ENCODE measurements around the gene UVRAG.

The UVRAG gene

DNA sequence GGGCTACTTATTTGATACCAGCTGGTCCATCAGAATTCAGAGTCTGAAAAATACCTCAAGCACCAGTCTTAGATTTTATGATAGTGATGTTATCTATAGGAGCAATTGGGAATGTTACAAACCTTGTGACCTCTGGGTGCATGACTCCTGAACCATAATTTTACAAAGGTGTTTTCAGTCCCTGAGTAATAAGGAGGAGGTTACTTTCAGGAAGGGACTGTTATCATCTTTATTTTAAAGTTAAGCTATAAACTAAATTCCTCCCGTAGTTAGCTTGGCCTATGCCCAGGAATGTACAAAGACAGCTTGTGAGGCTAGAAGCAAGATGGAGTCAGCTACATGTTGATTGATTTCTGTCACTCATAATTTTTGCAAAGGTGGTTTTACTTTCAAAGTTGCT is 101.9 kb downstream of the UVRAG start:
- H3K9me3 ChIP-seq (ENCODE audit: insufficient read depth, low read length) = no peaks in the 10 kb centered on the region
- H2AFZ ChIP-seq (ENCODE audit: low read depth, low read length) = no peak overlapping the region
- H3K4me2 ChIP-seq (ENCODE audit: low read length) = no peak overlapping the region
- peaks cover 49% of the 10 kb centered on the region for H4K20me1 ChIP-seq (ENCODE audit: insufficient read depth, low read length)
- H3K9ac ChIP-seq (ENCODE audit: low read length) = no peak overlapping the region
- peaks cover 18% of the 10 kb centered on the region for H3K4me1 ChIP-seq (ENCODE audit: low read length)
- H3K27ac ChIP-seq (ENCODE audit: low read length) = no peak overlapping the region
- H3K79me2 ChIP-seq (ENCODE audit: low read length) = peaks cover 60% of the 10 kb centered on the region
- peaks cover 43% of the 10 kb centered on the region for H3K36me3 ChIP-seq (replicated peaks; ENCODE audit: low read depth, low read length)
- H3K27me3 ChIP-seq (ENCODE audit: low read depth, low read length) = no peaks in the 10 kb centered on the region
- no peak overlapping the region for H3K4me3 ChIP-seq (ENCODE audit: low read length)
- TF ChIP-seq EZH2phosphoT487 (IDR thresholded peaks at IDR 0.05; ENCODE audit: low read depth) = no peak
- TF ChIP-seq, protein P1, sequence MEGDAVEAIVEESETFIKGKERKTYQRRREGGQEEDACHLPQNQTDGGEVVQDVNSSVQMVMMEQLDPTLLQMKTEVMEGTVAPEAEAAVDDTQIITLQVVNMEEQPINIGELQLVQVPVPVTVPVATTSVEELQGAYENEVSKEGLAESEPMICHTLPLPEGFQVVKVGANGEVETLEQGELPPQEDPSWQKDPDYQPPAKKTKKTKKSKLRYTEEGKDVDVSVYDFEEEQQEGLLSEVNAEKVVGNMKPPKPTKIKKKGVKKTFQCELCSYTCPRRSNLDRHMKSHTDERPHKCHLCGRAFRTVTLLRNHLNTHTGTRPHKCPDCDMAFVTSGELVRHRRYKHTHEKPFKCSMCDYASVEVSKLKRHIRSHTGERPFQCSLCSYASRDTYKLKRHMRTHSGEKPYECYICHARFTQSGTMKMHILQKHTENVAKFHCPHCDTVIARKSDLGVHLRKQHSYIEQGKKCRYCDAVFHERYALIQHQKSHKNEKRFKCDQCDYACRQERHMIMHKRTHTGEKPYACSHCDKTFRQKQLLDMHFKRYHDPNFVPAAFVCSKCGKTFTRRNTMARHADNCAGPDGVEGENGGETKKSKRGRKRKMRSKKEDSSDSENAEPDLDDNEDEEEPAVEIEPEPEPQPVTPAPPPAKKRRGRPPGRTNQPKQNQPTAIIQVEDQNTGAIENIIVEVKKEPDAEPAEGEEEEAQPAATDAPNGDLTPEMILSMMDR (IDR thresholded peaks at IDR 0.05; ENCODE audit: low read depth, low read length) = no peak

DNA sequence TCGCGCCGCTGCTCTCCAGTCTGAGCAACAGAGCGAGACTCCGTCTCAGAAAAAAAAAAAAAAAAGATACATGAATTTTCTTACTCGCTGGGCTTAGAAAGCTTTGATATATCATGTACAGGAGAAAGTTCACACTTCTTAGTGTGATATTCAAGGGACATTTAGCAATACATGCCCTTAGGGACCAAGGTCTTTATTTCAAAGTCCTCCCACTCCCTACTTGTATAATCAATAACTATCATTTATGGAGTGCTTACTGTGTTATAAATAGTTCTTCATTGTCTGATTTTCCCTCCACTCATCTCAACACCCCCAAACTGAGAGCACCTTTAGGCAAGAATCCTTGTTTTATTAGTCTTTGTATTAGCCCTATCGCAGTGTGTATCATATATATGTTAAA is 103.3 kb downstream of the UVRAG start:
- TF ChIP-seq, protein P1 (IDR thresholded peaks at IDR 0.05; ENCODE audit: low read depth, low read length) = no peak
- TF ChIP-seq EZH2phosphoT487 (IDR thresholded peaks at IDR 0.05; ENCODE audit: low read depth) = no peak
- Histone ChIP-seq H3K27me3 (ENCODE audit: low read depth, low read length) (no peaks in the 10 kb centered on the region), H3K4me2 (ENCODE audit: low read length) (no peak overlapping the region)

DNA sequence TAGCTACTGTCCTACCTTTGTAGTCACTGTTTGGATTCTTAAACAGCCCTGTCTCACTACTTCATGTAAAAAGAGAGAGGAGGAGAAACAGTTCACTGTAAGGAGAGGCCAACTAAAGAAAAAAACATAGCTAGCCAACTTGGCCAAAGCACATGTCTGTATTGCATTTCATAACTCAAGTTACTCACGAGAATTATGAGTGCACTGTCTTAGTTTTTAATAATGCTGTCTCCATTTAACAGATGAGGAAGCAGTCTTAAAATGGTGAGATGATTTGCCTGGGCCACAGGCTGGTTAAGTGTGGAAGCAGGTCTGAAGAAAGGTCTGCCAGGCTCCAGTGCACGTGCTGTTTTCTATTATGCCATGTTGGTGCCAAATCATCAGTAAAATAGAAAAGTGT is 104.5 kb downstream of the UVRAG start:
- Histone ChIP-seq H3K4me3 (ENCODE audit: low read length) (no peak overlapping the region), H3K9me3 (ENCODE audit: insufficient read depth, low read length) (no peaks in the 10 kb centered on the region), H2AFZ (ENCODE audit: low read depth, low read length) (no peak overlapping the region), H3K27ac (ENCODE audit: low read length) (peak overlapping the region; percentile 43), H3K79me2 (ENCODE audit: low read length) (peaks cover 51% of the 10 kb centered on the region), H4K20me1 (ENCODE audit: insufficient read depth, low read length) (peaks cover 30% of the 10 kb centered on the region), H3K4me2 (ENCODE audit: low read length) (peak overlapping the region; percentile 25), H3K36me3 (replicated peaks; ENCODE audit: low read depth, low read length) (peaks cover 21% of the 10 kb centered on the region), H3K27me3 (ENCODE audit: low read depth, low read length) (no peaks in the 10 kb centered on the region), H3K9ac (ENCODE audit: low read length) (0 out of 2 replicates have a peak overlapping the region, but pooled peaks have one; percentile 0), H3K4me1 (ENCODE audit: low read length) (peaks cover 21% of the 10 kb centered on the region)
- TF ChIP-seq, protein P1 (IDR thresholded peaks at IDR 0.05; ENCODE audit: low read depth, low read length) = no peak
- TF ChIP-seq EZH2phosphoT487 (IDR thresholded peaks at IDR 0.05; ENCODE audit: low read depth) = no peak

More for the DNA sequence above, 103.3 kb downstream of the UVRAG start:
- H3K4me3 ChIP-seq (ENCODE audit: low read length) = no peak overlapping the region
- H3K4me1 ChIP-seq (ENCODE audit: low read length) = peaks cover 20% of the 10 kb centered on the region
- H3K36me3 ChIP-seq (replicated peaks; ENCODE audit: low read depth, low read length) = peaks cover 29% of the 10 kb centered on the region
- H3K9ac ChIP-seq (ENCODE audit: low read length) = no peak overlapping the region
- peaks cover 54% of the 10 kb centered on the region for H3K79me2 ChIP-seq (ENCODE audit: low read length)
- H3K9me3 ChIP-seq (ENCODE audit: insufficient read depth, low read length) = no peaks in the 10 kb centered on the region
- H2AFZ ChIP-seq (ENCODE audit: low read depth, low read length) = no peak overlapping the region
- H3K27ac ChIP-seq (ENCODE audit: low read length) = no peak overlapping the region
- H4K20me1 ChIP-seq (ENCODE audit: insufficient read depth, low read length) = peaks cover 39% of the 10 kb centered on the region

DNA sequence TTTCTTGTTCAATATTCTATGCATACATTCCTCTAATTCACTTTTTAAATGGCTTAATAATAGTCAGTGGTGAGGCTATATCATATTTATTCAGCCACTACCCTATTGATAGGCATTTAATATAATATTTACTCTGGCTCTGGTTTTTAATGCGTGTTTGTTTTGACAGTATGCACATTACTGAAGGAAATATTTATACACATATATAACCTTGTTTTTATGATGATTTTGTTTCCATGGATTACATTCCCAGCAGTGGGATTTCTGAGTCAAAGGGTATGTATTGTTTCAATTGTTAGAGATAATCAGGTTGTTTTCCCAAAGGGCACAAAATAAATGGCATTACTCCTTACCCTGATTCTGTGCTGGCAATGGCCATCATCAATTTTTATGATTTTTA is 105.8 kb downstream of the UVRAG start:
- Histone ChIP-seq H3K9me3 (ENCODE audit: insufficient read depth, low read length) (no peaks in the 10 kb centered on the region), H3K79me2 (ENCODE audit: low read length) (peaks cover 53% of the 10 kb centered on the region), H2AFZ (ENCODE audit: low read depth, low read length) (no peak overlapping the region), H3K4me1 (ENCODE audit: low read length) (peaks cover 34% of the 10 kb centered on the region), H4K20me1 (ENCODE audit: insufficient read depth, low read length) (peaks cover 34% of the 10 kb centered on the region), H3K27me3 (ENCODE audit: low read depth, low read length) (no peaks in the 10 kb centered on the region), H3K27ac (ENCODE audit: low read length) (no peak overlapping the region), H3K9ac (ENCODE audit: low read length) (no peak overlapping the region), H3K36me3 (replicated peaks; ENCODE audit: low read depth, low read length) (peaks cover 21% of the 10 kb centered on the region), H3K4me3 (ENCODE audit: low read length) (no peak overlapping the region), H3K4me2 (ENCODE audit: low read length) (no peak overlapping the region)
- no peak for TF ChIP-seq EZH2phosphoT487 (IDR thresholded peaks at IDR 0.05; ENCODE audit: low read depth)
- TF ChIP-seq, protein P1 (IDR thresholded peaks at IDR 0.05; ENCODE audit: low read depth, low read length) = no peak

All from OCI-LY3 (cell line).